Neuronal stem cell (in vitro differentiated cells): ENCODE data around the gene GAS6.

Experiments
- DNase-seq: peaks from one replicate; pipeline ENCODE4 v3.0.0-alpha.2; 2013; ENCODE audit warnings: low spot score
- H2AFZ ChIP-seq: one replicate; pipeline ENCODE4 v1.6.1; 2013; ENCODE audit warnings: mild to moderate bottlenecking, low read length, inconsistent platforms
- H2AK5ac ChIP-seq: 2 replicates; pipeline ENCODE4 v1.6.1; 2013; ENCODE audit warnings: low read depth, mild to moderate bottlenecking, inconsistent platforms, low read length, moderate library complexity, mixed read lengths
- H2BK120ac ChIP-seq: 2 replicates; pipeline ENCODE4 v1.6.1; 2013; ENCODE audit warnings: low read depth, mild to moderate bottlenecking, inconsistent platforms, low read length, moderate library complexity, mixed read lengths
- H2BK12ac ChIP-seq: one replicate; pipeline ENCODE4 v1.6.1; 2013; ENCODE audit warnings: low read length, inconsistent platforms
- H2BK15ac ChIP-seq: 2 replicates; pipeline ENCODE4 v1.6.1; 2013; ENCODE audit warnings: mild to moderate bottlenecking, low read length, inconsistent platforms, mixed read lengths
- H2BK5ac ChIP-seq: one replicate; pipeline ENCODE4 v1.6.1; 2013; ENCODE audit warnings: inconsistent platforms, mild to moderate bottlenecking, low read length, moderate library complexity
- H3K14ac ChIP-seq: one replicate; pipeline ENCODE4 v1.6.1; 2013; ENCODE audit warnings: low read length, inconsistent platforms
- H3K18ac ChIP-seq: 2 replicates; pipeline ENCODE4 v1.6.1; 2013; ENCODE audit warnings: low read length, inconsistent platforms
- H3K23ac ChIP-seq: 2 replicates; pipeline ENCODE4 v1.6.1; 2013; ENCODE audit warnings: low read depth, mild to moderate bottlenecking, mixed read lengths, low read length, inconsistent platforms; ENCODE audit not compliant: poor library complexity
- H3K27ac ChIP-seq: replicated peaks from 3 replicates; pipeline ENCODE4 v1.5.1; 2013; ENCODE audit warnings: low read length, inconsistent platforms
- H3K27me3 ChIP-seq, 3 experiments: 2 replicates each; pipeline ENCODE4 v1.6.1; 2013; ENCODE audit warnings: low read length in 3 of 3, mild to moderate bottlenecking in 2 of 3, inconsistent platforms in 1 of 3, low read depth in 1 of 3, mixed read lengths in 1 of 3, moderate library complexity in 1 of 3; ENCODE audit not compliant: control insufficient read depth in 3 of 3, insufficient read depth in 3 of 3
- H3K36me3 ChIP-seq, 2 donors: replicated peaks in 1 of 2; 2 replicates each; pipeline ENCODE4 v1.6.1; 2013; ENCODE audit warnings: low read length in 2 of 2; ENCODE audit not compliant: control insufficient read depth in 2 of 2, insufficient read depth in 2 of 2
- H3K4ac ChIP-seq: 2 replicates; pipeline ENCODE4 v1.6.1; 2013; ENCODE audit warnings: inconsistent platforms, mild to moderate bottlenecking, low read length, moderate library complexity
- H3K4me1 ChIP-seq, 2 donors: 1 replicate in 1 of 2; 2 replicates in 1 of 2; pipeline ENCODE4 v1.6.1; 2013; ENCODE audit warnings: low read length in 2 of 2, low read depth in 1 of 2; ENCODE audit not compliant: control insufficient read depth in 2 of 2, insufficient read depth in 1 of 2
- H3K4me2 ChIP-seq: one replicate; pipeline ENCODE4 v1.6.1; 2013; ENCODE audit warnings: mild to moderate bottlenecking, low read length, inconsistent platforms; ENCODE audit not compliant: insufficient read depth, poor library complexity, severe bottlenecking
- H3K4me3 ChIP-seq, 2 donors: 2 replicates each; pipeline ENCODE4 v1.5.1; 2013; ENCODE audit warnings: low read length in 2 of 2, mild to moderate bottlenecking in 2 of 2, inconsistent platforms in 1 of 2, moderate library complexity in 1 of 2
- H3K79me1 ChIP-seq: one replicate; pipeline ENCODE4 v1.6.1; 2013; ENCODE audit warnings: low read depth, mild to moderate bottlenecking, inconsistent platforms, low read length, moderate library complexity
- H3K9ac ChIP-seq: one replicate; pipeline ENCODE4 v1.6.1; 2013; ENCODE audit warnings: mild to moderate bottlenecking, low read depth, low read length, inconsistent platforms; ENCODE audit not compliant: poor library complexity
- H3K9me3 ChIP-seq, 2 donors: replicated peaks in 1 of 2; 2 replicates each; pipeline versions ENCODE3 to v1.6.1; 2013; ENCODE audit warnings: low read length in 2 of 2, mild to moderate bottlenecking in 2 of 2, inconsistent platforms in 1 of 2, low read depth in 1 of 2, mixed read lengths in 1 of 2, moderate library complexity in 1 of 2; ENCODE audit not compliant: control insufficient read depth in 2 of 2, insufficient read depth in 1 of 2
- H4K8ac ChIP-seq: one replicate; pipeline ENCODE4 v1.6.1; 2013; ENCODE audit warnings: low read depth, mild to moderate bottlenecking, inconsistent platforms, low read length, moderate library complexity
- H4K91ac ChIP-seq: one replicate; pipeline ENCODE4 v1.6.1; 2013; ENCODE audit warnings: low read length, low read depth, mild to moderate bottlenecking, inconsistent platforms; ENCODE audit not compliant: poor library complexity
- WGBS, 2 donors: extraction: QIAGEN DNeasy Blood & Tissue Kit; methylation state at CpG; one replicate each; pipeline ENCODE4 v1.1.7; 2013; ENCODE audit warnings: missing lambda C conversion rate in 2 of 2, mixed read lengths in 1 of 2; ENCODE audit not compliant: insufficient read length in 2 of 2, insufficient replicate concordance in 1 of 2; ENCODE audit errors: extremely low coverage in 2 of 2; 5-methylcytosine and 5-hydroxymethylcytosine counted together

Gene GAS6

GRCh38 chr13:113793718-113794085, 70.2 kb downstream of the GAS6 start:
- no CpG with 5 or more reads among the region's 15 CpGs for WGBS, 2 donors
- H3K9me3 ChIP-seq = no peaks in the 10 kb centered on the region

DNA sequence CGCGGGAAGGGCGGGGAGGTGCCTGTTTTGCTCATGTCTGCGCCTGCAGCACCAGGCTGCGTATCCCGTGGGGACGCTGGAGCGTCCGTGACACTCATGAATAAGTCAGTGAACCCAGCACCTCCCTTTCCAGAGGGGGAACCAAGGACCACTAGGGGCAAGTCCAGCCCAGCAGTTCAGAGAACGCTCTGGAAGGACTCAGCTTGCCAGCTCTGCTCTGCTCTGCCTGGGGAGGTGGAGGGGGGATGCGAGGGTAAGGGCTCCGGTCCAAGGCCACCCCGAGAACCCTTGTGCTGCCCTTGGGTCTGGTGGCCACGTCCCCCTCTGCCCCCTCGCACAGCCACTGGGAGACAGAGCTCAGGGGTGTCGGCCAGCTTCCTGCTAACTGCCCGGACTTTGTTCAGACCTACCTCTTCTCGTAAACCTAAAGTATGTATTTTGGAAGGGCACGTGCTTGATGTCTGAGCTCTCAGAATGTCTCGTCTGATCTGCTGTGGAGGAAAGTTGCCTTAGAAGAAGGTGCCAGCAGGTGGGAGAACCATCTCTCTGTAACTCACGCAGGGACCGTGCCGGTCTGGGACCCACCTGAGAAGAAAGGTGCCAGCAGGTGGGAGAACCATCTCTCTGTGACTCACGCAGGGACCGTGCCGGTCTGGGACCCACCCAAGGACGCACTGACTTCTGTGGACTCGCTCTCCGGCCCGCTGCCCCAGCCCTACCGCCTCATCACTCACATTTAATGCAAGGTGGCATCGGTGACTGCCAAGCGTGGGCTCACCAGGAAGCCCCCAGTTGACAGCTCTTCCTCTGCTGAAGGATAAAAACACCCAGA, 70.8 kb downstream of the GAS6 start:
- H4K91ac ChIP-seq = peak overlapping the region; percentile 72
- H3K4me1 ChIP-seq = peaks cover 0 to 2% of the 10 kb centered on the region in 2 donors
- H3K4ac ChIP-seq = no peak overlapping the region
- no peak for DNase-seq
- peaks cover 4% of the 10 kb centered on the region for H3K79me1 ChIP-seq
- no peak overlapping the region for H2BK120ac ChIP-seq
- H3K9ac ChIP-seq = no peak overlapping the region
- H2BK12ac ChIP-seq = no peak overlapping the region
- H3K4me3 ChIP-seq = no peak overlapping the region
- no peak overlapping the region for H2AFZ ChIP-seq
- H3K23ac ChIP-seq = no peak overlapping the region
- H3K27me3 ChIP-seq = no peaks in the 10 kb centered on the region
- no peaks in the 10 kb centered on the region for H3K9me3 ChIP-seq
- peaks cover 0 to 2% of the 10 kb centered on the region in 2 donors for H3K36me3 ChIP-seq
- H2BK5ac ChIP-seq = no peak overlapping the region
- no peak overlapping the region for H3K4me2 ChIP-seq
- H3K27ac ChIP-seq = no peak overlapping the region
- peak overlapping the region; percentile 17 for H4K8ac ChIP-seq
- no peak overlapping the region for H2BK15ac ChIP-seq
- peak overlapping the region; percentile 56 for H2AK5ac ChIP-seq
- H3K18ac ChIP-seq = peak overlapping the region; percentile 80
- WGBS, 2 donors = no CpG with 5 or more reads among the region's 33 CpGs
- H3K14ac ChIP-seq = peak overlapping the region; percentile 31

More at GRCh38 chr13:113793718-113794085, 70.2 kb downstream of the GAS6 start:
- no peak overlapping the region for H4K8ac ChIP-seq
- no peaks in the 10 kb centered on the region for H3K4me1 ChIP-seq
- H3K4me3 ChIP-seq = no peak overlapping the region
- peak overlapping the region; percentile 31 for H3K14ac ChIP-seq
- H3K23ac ChIP-seq = peak overlapping the region; percentile 77
- peaks cover 4% of the 10 kb centered on the region for H3K79me1 ChIP-seq
- H3K36me3 ChIP-seq = peaks cover 0 to 2% of the 10 kb centered on the region in 2 donors
- H2AFZ ChIP-seq = no peak overlapping the region
- no peak overlapping the region for H3K27ac ChIP-seq
- H2AK5ac ChIP-seq = no peak overlapping the region
- H3K4me2 ChIP-seq = no peak overlapping the region
- H2BK15ac ChIP-seq = no peak overlapping the region
- H3K4ac ChIP-seq = no peak overlapping the region
- peak overlapping the region; percentile 17 for H3K9ac ChIP-seq
- H2BK5ac ChIP-seq = peak overlapping the region; percentile 48
- H4K91ac ChIP-seq = no peak overlapping the region
- H3K18ac ChIP-seq = no peak overlapping the region
- no peak overlapping the region for H2BK12ac ChIP-seq
- no peak for DNase-seq
- H3K27me3 ChIP-seq = no peaks in the 10 kb centered on the region
- H2BK120ac ChIP-seq = no peak overlapping the region

GRCh38 chr13:113792236-113792770, 71.6 kb downstream of the GAS6 start:
- H3K4me3 ChIP-seq = no peak overlapping the region
- peaks cover 0 to 2% of the 10 kb centered on the region in 2 donors for H3K9me3 ChIP-seq
- H4K8ac ChIP-seq = no peak overlapping the region
- H3K14ac ChIP-seq = no peak overlapping the region
- no peak overlapping the region for H2BK12ac ChIP-seq
- no peak overlapping the region for H4K91ac ChIP-seq
- H3K27ac ChIP-seq = no peak overlapping the region
- H2BK5ac ChIP-seq = no peak overlapping the region
- H3K4me1 ChIP-seq = peaks cover 0 to 4% of the 10 kb centered on the region in 2 donors
- peaks cover 0 to 2% of the 10 kb centered on the region in 2 donors for H3K36me3 ChIP-seq
- no peak overlapping the region for H2AK5ac ChIP-seq
- H2BK120ac ChIP-seq = no peak overlapping the region
- H2AFZ ChIP-seq = no peak overlapping the region
- no peak overlapping the region for H3K23ac ChIP-seq
- no peaks in the 10 kb centered on the region for H3K27me3 ChIP-seq
- no peak overlapping the region for H3K9ac ChIP-seq
- H3K4ac ChIP-seq = no peak overlapping the region
- peaks cover 4% of the 10 kb centered on the region for H3K79me1 ChIP-seq
- no peak overlapping the region for H2BK15ac ChIP-seq
- no peak for DNase-seq
- H3K18ac ChIP-seq = no peak overlapping the region
- H3K4me2 ChIP-seq = no peak overlapping the region
- no CpG with 5 or more reads among the region's 12 CpGs for WGBS, 2 donors

DNA sequence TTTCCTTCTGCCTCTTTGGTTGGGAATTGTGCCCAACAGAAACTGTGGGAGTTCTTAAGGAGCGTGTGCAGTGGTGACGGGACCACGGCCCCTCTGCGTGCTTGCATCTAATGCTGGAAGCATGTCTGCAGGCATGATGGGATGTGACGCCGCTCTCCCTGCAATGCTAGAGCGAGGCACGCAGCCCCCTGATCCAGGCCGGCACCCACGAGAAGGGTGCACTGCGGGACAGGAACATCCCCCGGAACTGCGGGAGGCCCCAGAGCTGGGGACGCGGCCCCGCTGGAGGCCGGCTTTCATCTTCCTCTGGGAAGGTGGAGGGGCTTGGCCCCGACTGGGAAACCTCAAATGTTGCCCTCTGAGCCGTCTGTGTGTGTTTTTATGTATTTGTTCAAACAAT, 72.1 kb downstream of the GAS6 start:
- Histone ChIP-seq H2BK5ac (no peak overlapping the region), H3K4me2 (no peak overlapping the region), H3K27ac (no peak overlapping the region), H2BK120ac (no peak overlapping the region), H3K27me3 (no peaks in the 10 kb centered on the region), H2BK15ac (no peak overlapping the region), H3K14ac (no peak overlapping the region), H3K9ac (no peak overlapping the region), H3K18ac (no peak overlapping the region), H4K8ac (no peak overlapping the region), H3K4me1 (peaks cover 0 to 4% of the 10 kb centered on the region in 2 donors), H2AK5ac (no peak overlapping the region), H3K79me1 (peaks cover 4% of the 10 kb centered on the region), H3K23ac (no peak overlapping the region), H2AFZ (no peak overlapping the region), H3K9me3 (peaks cover 0 to 2% of the 10 kb centered on the region in 2 donors), H3K4me3 (no peak overlapping the region), H2BK12ac (no peak overlapping the region), H3K4ac (no peak overlapping the region), H4K91ac (no peak overlapping the region), H3K36me3 (peaks cover 0 to 2% of the 10 kb centered on the region in 2 donors)
- no peak for DNase-seq
- WGBS, 2 donors = no CpG with 5 or more reads among the region's 19 CpGs
